NCI-H446 (cell line): ENCODE measurements around the gene DENND5B.
"Not testable (repeated sequence)": the region's sequence is repeated elsewhere in the genome, so short reads cannot be mapped to it uniquely, and the experiment has no call there.

Experiments
- DNase-seq, 2 experiments: peaks; one replicate each; lab custom pipeline; 2025; lab: John Stamatoyannopoulos, UW

The DENND5B gene

GRCh38 chr12:31557707-31558106 lies 33.2 kb downstream of the DENND5B start:
- no peak for DNase-seq

GRCh38 chr12:31555466-31555865 lies 35.5 kb downstream of the DENND5B start:
- DNase-seq: not testable (repeated sequence)

GRCh38 chr12:31550590-31550989 lies 40.3 kb downstream of the DENND5B start:
- DNase-seq: not testable (repeated sequence)

GRCh38 chr12:31536672-31537071 lies 54.3 kb downstream of the DENND5B start:
- no peak for DNase-seq

GRCh38 chr12:31533470-31533869 lies 57.5 kb downstream of the DENND5B start:
- DNase-seq: no peak

- no peak for DNase-seq
Observed at GRCh38 chr12:31531893-31532292, 59.0 kb downstream of the DENND5B start.

- DNase-seq: no peak
Observed at GRCh38 chr12:31528095-31528494, 62.8 kb downstream of the DENND5B start.

- no peak for DNase-seq
Observed at GRCh38 chr12:31527083-31527482, 63.9 kb downstream of the DENND5B start.

- no peak for DNase-seq
Observed at GRCh38 chr12:31526158-31526546, 64.8 kb downstream of the DENND5B start.

GRCh38 chr12:31525496-31526157 lies 65.3 kb downstream of the DENND5B start:
- no peak for DNase-seq

GRCh38 chr12:31524791-31525495 lies 66.0 kb downstream of the DENND5B start:
- no peak for DNase-seq

- no peak for DNase-seq
Observed at GRCh38 chr12:31523306-31523705, 67.6 kb downstream of the DENND5B start.

- no peak for DNase-seq
Observed at GRCh38 chr12:31522607-31523006, 68.3 kb downstream of the DENND5B start.

- DNase-seq: no peak
Observed at GRCh38 chr12:31521964-31522363, 69.0 kb downstream of the DENND5B start.

- DNase-seq: no peak
Observed at GRCh38 chr12:31519511-31519910, 71.4 kb downstream of the DENND5B start.

GRCh38 chr12:31518680-31519227 lies 72.2 kb downstream of the DENND5B start:
- DNase-seq: peak in 1 of 2 experiments; percentile 53

GRCh38 chr12:31517994-31518393 lies 72.9 kb downstream of the DENND5B start:
- no peak for DNase-seq

GRCh38 chr12:31516702-31517101 lies 74.2 kb downstream of the DENND5B start:
- DNase-seq: no peak

- DNase-seq: no peak
Observed at GRCh38 chr12:31514912-31515311, 76.0 kb downstream of the DENND5B start.

GRCh38 chr12:31510034-31510433 lies 80.9 kb downstream of the DENND5B start:
- no peak for DNase-seq

GRCh38 chr12:31508436-31509150 lies 82.3 kb downstream of the DENND5B start:
- no peak for DNase-seq

- DNase-seq: no peak
Observed at GRCh38 chr12:31507966-31508365, 83.0 kb downstream of the DENND5B start.
